HCT116 (cell line): ENCODE results near the gene COQ6.

ENCODE experiments used
- CTCF ChIP-seq, 3 experiments: fragments of 200-600 bp in 1 of 3; sonication (generic) in 1 of 3; IDR thresholded peaks in 2 of 3; conservative IDR thresholded peaks in 1 of 3; 2 replicates each; pipeline ENCODE4 v1.5.1; 2012 to 2017; ENCODE audit warnings: low read depth in 2 of 3, low read length in 2 of 3, antibody characterized with exemption in 1 of 3, borderline replicate concordance in 1 of 3, control low read depth in 1 of 3, mild to moderate bottlenecking in 1 of 3, mixed read lengths in 1 of 3, mixed run types in 1 of 3, moderate library complexity in 1 of 3; ENCODE audit not compliant: insufficient read depth in 1 of 3
- POLR2A ChIP-seq: IDR thresholded peaks from 2 replicates; pipeline ENCODE4 v1.7.0; 2011; ENCODE audit warnings: borderline replicate concordance; ENCODE audit not compliant: insufficient read depth, insufficient read length; ENCODE audit errors: extremely low read depth
- POLR2AphosphoS5 ChIP-seq: IDR thresholded peaks from 2 replicates; pipeline ENCODE4 v1.6.1; 2011; ENCODE audit warnings: mild to moderate bottlenecking, low read depth, low read length, moderate library complexity

- TF ChIP-seq POLR2A (no peak), CTCF (IDR thresholded peaks at IDR 0.05 in 2 of 3, conservative IDR thresholded peaks at IDR 0.05 in 1 of 3; ENCODE audit: borderline replicate concordance in 1 of 3, insufficient read depth in 1 of 3, low read depth in 2 of 3, low read length in 2 of 3) (no peak), POLR2AphosphoS5 (no peak)
Measured at GRCh38 chr14:73909681-73910080, 40.4 kb upstream of the COQ6 start.
